GM12872 (cell line): Measurements from ENCODE around the gene CSTF1.

ENCODE experiments used
- TF ChIP-seq, protein P1 (sequence below): IDR thresholded peaks from 3 replicates; pipeline ENCODE4 v1.5.1; 2011; ENCODE audit warnings: low read depth, mild to moderate bottlenecking, low read length, moderate library complexity; ENCODE audit not compliant: insufficient read depth

Gene CSTF1

DNA sequence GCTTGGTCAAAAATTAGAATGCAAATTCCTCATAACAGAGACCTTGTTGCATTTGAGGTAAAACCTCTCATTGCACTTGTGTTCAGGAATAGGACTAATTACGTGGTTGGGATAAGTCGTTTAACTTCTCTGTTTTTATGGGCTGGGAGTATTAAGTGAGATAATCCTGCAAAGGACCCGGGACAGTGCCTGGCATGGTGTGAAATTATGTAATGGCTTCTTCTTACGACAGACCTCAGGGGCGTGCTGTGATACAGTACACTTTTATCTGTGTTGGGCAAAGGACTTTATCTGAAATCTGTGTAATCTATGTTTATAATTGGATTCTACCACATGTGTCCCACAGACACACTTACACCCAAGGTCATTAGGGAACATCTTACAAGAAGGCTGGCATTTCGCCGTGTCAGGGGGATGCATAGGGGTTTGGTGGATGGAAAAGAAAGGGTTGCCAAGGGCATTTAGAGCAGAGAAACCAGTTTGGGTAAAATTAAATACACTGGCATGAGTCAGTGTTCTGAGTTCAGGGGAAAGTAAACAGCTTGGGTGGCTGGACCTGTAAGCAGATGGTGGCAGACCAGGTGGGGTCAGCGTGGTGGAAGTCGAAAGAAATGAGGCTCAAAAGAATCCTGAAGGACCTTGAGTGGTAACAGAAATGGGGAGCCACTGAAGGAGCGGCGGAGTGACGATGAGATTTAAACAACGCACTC lies 58.8 kb downstream of the CSTF1 start:
- TF ChIP-seq, protein P1, sequence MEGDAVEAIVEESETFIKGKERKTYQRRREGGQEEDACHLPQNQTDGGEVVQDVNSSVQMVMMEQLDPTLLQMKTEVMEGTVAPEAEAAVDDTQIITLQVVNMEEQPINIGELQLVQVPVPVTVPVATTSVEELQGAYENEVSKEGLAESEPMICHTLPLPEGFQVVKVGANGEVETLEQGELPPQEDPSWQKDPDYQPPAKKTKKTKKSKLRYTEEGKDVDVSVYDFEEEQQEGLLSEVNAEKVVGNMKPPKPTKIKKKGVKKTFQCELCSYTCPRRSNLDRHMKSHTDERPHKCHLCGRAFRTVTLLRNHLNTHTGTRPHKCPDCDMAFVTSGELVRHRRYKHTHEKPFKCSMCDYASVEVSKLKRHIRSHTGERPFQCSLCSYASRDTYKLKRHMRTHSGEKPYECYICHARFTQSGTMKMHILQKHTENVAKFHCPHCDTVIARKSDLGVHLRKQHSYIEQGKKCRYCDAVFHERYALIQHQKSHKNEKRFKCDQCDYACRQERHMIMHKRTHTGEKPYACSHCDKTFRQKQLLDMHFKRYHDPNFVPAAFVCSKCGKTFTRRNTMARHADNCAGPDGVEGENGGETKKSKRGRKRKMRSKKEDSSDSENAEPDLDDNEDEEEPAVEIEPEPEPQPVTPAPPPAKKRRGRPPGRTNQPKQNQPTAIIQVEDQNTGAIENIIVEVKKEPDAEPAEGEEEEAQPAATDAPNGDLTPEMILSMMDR: no peak

DNA sequence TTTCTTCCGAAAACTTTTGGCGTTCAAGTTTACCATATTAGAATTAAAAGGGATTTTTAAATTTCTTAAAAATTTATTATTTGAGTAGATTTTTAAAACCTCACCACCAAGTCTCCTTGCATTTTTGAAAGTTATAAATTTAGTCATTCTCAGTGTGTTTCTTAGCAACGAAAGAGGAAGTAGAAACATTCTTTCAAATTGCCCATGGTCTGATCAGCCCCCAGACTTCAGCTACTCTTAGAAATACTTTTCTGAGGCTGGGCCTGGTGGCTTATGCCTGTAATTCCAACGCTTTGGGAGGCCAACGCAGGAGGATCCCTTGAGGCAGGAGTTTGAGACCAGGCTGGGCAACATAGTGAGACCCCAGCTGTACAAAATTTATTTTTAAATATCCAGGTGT lies 60.9 kb downstream of the CSTF1 start:
- TF ChIP-seq, protein P1: no peak

DNA sequence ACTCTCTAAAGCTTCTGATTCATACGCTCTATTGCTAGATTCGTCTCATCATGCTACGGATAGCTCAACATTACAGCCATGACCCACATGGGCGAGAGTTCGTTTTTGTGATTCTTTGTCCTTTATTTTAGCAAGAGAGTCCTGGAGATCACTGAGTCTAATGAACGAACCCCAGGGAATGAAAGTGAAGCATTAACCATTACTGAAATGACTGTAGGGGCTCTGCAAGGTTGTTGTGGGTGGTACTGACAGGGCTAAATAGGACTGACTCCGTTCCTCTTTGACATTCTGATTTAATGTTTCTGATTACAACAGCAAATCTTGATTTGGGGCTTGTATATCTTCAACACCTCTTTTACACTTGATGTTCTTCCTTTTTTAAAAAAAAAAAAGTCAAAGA lies 62.3 kb downstream of the CSTF1 start:
- TF ChIP-seq, protein P1: no peak
